PFSK-1 (cell line): ENCODE results near the gene LRCH1.
A peak's percentile ranks its signal among the peaks of the same experiment; 100 is the strongest.

Experiments used
- FOXP2 ChIP-seq: optimal IDR thresholded peaks from 2 replicates; pipeline ENCODE3; 2011; ENCODE audit warnings: borderline replicate concordance, control low read depth, inconsistent platforms; ENCODE audit not compliant: insufficient read depth; ENCODE audit errors: extremely low read length, extremely low read depth
- POLR2AphosphoS5 ChIP-seq: IDR thresholded peaks from 2 replicates; pipeline ENCODE4 v1.6.1; 2012; ENCODE audit warnings: low read depth, mild to moderate bottlenecking, control low read depth, low read length, moderate library complexity
- SIN3A ChIP-seq: IDR thresholded peaks from 2 replicates; pipeline ENCODE4 v1.6.1; 2012; ENCODE audit warnings: mild to moderate bottlenecking, low read length, moderate library complexity, borderline replicate concordance; ENCODE audit not compliant: insufficient read depth
- TAF1 ChIP-seq: IDR thresholded peaks from 2 replicates; pipeline ENCODE4 v1.6.1; 2012; ENCODE audit warnings: low read length, control low read depth, borderline replicate concordance; ENCODE audit not compliant: insufficient read depth
- TF ChIP-seq, protein P1 (sequence below), 2 experiments: IDR thresholded peaks; 2 replicates each; pipeline versions ENCODE4 v1.6.1 to v1.8.0; 2011 to 2012; ENCODE audit warnings: low read depth in 2 of 2, low read length in 2 of 2, control low read depth in 1 of 2, inconsistent platforms in 1 of 2, mild to moderate bottlenecking in 1 of 2, moderate library complexity in 1 of 2; ENCODE audit not compliant: insufficient read depth in 1 of 2

LRCH1 gene

DNA sequence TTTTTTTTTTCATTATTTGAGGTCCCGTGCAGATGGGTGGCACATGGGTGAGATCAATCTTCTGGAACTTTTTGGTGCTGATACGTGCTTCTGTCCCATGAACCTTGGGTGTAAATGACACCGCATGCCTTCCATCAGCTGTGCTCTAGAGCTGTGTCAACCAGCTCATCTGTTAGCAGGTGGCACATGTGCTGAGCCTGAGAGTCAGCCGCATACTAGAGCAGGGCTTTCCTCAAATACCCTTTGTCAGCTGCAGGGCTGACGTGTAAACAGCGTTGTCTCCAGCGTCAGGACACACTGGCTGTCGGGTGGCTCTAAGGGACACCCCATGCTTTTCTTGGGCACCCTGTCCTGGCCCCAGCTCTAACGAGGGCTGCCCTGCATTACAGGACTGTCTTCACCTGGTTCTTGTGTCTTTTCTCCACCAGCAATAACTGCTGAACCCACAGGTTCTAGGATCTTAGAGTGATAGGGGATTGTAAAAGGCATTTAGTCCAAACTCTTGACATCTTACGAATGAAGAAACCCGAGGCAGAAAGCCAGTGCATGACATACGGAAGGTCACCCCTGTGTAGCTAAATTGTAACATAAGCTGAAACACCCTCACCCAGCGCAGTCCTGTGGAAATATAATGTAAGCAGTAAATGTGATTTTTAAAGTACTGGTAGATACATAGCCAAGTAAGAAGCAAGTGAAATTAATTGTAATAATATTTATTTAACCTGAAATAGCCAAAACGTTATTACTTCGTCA lies 119.5 kb downstream of the LRCH1 start:
- TF ChIP-seq, protein P1, sequence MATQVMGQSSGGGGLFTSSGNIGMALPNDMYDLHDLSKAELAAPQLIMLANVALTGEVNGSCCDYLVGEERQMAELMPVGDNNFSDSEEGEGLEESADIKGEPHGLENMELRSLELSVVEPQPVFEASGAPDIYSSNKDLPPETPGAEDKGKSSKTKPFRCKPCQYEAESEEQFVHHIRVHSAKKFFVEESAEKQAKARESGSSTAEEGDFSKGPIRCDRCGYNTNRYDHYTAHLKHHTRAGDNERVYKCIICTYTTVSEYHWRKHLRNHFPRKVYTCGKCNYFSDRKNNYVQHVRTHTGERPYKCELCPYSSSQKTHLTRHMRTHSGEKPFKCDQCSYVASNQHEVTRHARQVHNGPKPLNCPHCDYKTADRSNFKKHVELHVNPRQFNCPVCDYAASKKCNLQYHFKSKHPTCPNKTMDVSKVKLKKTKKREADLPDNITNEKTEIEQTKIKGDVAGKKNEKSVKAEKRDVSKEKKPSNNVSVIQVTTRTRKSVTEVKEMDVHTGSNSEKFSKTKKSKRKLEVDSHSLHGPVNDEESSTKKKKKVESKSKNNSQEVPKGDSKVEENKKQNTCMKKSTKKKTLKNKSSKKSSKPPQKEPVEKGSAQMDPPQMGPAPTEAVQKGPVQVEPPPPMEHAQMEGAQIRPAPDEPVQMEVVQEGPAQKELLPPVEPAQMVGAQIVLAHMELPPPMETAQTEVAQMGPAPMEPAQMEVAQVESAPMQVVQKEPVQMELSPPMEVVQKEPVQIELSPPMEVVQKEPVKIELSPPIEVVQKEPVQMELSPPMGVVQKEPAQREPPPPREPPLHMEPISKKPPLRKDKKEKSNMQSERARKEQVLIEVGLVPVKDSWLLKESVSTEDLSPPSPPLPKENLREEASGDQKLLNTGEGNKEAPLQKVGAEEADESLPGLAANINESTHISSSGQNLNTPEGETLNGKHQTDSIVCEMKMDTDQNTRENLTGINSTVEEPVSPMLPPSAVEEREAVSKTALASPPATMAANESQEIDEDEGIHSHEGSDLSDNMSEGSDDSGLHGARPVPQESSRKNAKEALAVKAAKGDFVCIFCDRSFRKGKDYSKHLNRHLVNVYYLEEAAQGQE (IDR thresholded peaks at IDR 0.05; ENCODE audit: insufficient read depth in 1 of 2, low read depth in 2 of 2, low read length in 2 of 2): no peak
- TF ChIP-seq FOXP2 (no peak), SIN3A (no peak), TAF1 (no peak), POLR2AphosphoS5 (no peak)

GRCh38 chr13:46675016-46675415 lies 122.0 kb downstream of the LRCH1 start:
- TF ChIP-seq SIN3A (no peak), POLR2AphosphoS5 (no peak), FOXP2 (no peak), TAF1 (no peak)
- TF ChIP-seq, protein P1 (IDR thresholded peaks at IDR 0.05; ENCODE audit: insufficient read depth in 1 of 2, low read depth in 2 of 2, low read length in 2 of 2): no peak

- TF ChIP-seq, protein P1 (IDR thresholded peaks at IDR 0.05; ENCODE audit: insufficient read depth in 1 of 2, low read depth in 2 of 2, low read length in 2 of 2): no peak
- TF ChIP-seq POLR2AphosphoS5: no peak
- TF ChIP-seq SIN3A: no peak
- no peak for TF ChIP-seq FOXP2
- TF ChIP-seq TAF1: no peak
Measured at GRCh38 chr13:46676378-46676725, 123.4 kb downstream of the LRCH1 start.

DNA sequence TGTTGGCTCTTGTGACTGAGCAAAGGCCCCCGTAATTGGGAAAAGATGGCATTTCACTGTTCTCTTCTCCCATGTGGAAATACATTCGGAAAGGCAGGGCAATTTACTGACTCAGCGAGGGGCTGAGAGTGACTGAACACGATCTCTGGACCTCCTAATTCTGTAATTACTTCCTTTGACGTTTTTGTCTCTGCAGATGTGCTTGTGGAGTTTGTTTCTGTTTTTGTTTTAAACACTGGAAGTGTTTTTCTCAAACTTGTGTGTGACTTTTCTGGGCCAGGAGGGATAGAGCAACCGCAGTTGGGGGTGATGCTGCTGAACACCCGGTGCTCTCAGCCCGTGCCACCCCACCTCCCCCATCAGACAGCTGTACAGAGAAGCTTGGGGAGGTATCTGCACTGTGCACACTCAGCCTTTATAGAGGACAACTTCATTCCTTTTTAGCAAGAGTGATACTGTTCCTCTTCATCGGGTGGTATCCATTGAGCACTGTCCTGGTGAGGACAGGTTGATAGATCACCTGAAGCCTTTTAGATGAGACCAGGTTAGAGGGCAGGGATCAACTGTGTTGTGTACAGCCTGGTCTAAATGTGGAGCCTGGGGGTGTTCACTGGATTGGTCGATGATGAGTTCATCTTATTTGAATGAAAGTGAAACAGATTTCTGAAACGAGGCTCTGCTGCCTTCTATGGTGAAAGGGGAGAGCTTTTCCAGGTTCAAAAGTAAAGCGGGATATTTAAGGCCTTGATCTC lies 126.6 kb downstream of the LRCH1 start:
- TF ChIP-seq TAF1: no peak
- no peak for TF ChIP-seq FOXP2
- 0 out of 2 replicates have a peak, but pooled peaks have one; percentile 46 for TF ChIP-seq SIN3A
- TF ChIP-seq POLR2AphosphoS5: no peak
- TF ChIP-seq, protein P1 (IDR thresholded peaks at IDR 0.05; ENCODE audit: insufficient read depth in 1 of 2, low read depth in 2 of 2, low read length in 2 of 2): no peak
